CD4-positive, alpha-beta T cell treated with Interleukin-6 at 100 ng/mL for 8 hours (primary cell): Measurements from ENCODE around the gene DCP1B.

ENCODE experiments used
- DNase-seq: peaks from one replicate; pipeline ENCODE4 v3.0.0-alpha.2; 2020; ENCODE audit warnings: mixed read lengths, low spot score

Gene DCP1B

GRCh38 chr12:1918884-1919236 lies 85.4 kb downstream of the DCP1B start:
- no peak for DNase-seq

- no peak for DNase-seq
Observed at GRCh38 chr12:1918081-1918883, 86.0 kb downstream of the DCP1B start, which contains the start of gene CACNA2D4. Gene CACNA2D4, minus strand, starts transcription at chr12:1918652. Its CDS starts 179 bp downstream, at chr12:1918473.

DNA sequence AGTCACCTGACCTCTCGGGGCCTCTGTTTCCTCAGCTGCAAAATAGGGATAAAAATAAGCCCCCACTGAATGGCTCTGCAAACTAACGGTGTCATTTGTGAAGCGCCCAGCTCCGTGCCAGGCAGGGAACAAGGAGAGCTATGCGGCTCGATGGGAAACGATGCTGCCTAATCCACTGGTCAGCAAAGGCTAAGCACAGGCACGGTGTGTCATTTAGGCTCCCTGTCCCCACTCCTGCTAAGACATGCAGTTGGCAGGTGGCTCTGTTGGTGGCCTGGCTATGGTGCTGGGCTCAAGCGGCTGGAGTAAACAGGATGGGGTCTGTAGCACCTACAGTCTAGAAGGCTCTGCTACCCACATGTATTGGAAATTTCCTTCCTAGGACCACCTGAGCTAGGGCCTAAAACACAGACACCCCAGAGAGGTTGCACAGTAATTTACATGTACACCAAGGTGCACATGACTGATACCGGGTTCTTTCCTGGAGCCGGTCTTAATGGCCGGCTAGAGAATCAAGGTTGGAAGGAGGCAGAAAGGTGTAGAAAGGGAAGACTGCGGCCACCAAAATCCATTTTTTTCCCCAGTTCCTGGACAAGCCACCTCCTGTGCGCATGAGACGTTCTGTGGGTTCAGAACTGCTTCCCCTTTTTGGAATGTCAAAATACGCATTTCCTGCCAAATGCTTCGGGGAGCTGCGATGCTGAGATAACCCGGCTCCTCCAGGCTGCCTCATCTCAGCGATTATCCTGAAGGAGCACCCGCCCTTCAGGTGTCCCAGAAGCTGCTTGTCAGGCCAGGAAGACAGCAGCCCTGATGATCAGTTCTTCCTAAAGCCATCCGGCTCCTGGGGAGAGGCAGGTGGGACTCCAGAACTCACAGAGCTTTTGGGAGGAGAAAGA lies 86.8 kb downstream of the DCP1B start:
- no peak for DNase-seq

DNA sequence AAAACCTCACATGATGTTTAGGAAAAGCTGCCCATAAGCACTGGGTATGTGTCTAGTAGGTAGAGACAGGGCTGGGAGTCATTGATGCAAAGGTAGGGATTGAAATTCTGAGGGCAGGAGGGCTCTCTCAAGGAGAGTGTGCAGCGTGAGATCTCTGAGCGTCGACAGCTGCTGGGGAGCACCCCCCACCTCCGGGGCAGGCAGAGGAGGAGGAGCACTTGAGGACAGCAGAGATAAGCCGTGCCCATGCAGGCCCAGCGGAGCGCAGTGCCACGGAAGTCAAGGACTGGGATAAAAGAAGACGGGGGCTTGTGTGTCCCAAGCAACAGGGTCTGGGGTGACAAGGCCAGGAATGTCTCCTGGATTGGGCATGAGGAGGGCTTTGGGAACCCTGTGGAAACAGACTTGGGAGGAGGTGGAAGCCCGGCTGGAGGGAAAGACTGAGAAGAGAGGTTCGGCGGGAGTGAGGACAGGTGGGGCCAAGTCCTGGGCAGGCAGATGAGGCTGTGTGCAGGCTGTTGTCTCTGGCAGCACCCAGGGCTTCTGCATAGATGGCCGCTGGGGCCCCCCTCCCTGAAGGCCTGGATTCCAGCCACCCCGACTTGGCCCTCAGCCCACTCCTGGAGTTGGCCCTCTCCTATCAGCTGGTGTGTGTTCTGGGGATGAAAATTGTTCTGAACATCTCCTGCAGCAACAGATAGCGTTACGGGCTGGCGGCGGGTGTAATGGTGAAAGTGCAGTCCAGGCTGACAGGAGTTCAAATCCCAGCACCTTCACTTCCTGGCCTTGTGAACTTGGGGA lies 87.7 kb downstream of the DCP1B start:
- no peak for DNase-seq

- DNase-seq = peak; percentile 45
Observed at GRCh38 chr12:1915082-1915968, 88.9 kb downstream of the DCP1B start.

- DNase-seq = no peak
Observed at GRCh38 chr12:1914114-1914911, 89.9 kb downstream of the DCP1B start.

- DNase-seq = no peak
Observed at GRCh38 chr12:1913377-1914113, 90.7 kb downstream of the DCP1B start.

GRCh38 chr12:1912580-1913376 lies 91.5 kb downstream of the DCP1B start:
- no peak for DNase-seq

- no peak for DNase-seq
Observed at GRCh38 chr12:1911598-1912575, 92.4 kb downstream of the DCP1B start.

DNA sequence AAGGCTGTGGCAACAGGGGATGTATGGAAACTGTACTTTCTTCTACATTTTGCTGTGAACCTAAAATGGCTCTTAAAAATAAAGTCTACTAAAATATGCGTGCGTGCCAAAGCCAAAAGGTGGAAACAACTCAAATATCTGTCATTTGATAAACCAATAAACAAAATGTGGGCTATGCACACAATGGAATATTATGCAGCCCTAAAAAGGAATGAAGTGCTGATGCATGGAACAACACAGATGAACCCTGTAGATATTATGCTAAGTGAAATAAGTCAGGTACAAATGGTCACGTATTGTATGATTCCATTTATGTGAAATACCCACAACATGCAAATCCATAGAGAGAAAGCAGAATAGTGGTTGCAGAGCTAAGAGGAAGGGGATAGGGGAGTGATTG lies 93.8 kb downstream of the DCP1B start:
- DNase-seq = no peak

- no peak for DNase-seq
Observed at GRCh38 chr12:1908758-1909157, 95.5 kb downstream of the DCP1B start.

DNA sequence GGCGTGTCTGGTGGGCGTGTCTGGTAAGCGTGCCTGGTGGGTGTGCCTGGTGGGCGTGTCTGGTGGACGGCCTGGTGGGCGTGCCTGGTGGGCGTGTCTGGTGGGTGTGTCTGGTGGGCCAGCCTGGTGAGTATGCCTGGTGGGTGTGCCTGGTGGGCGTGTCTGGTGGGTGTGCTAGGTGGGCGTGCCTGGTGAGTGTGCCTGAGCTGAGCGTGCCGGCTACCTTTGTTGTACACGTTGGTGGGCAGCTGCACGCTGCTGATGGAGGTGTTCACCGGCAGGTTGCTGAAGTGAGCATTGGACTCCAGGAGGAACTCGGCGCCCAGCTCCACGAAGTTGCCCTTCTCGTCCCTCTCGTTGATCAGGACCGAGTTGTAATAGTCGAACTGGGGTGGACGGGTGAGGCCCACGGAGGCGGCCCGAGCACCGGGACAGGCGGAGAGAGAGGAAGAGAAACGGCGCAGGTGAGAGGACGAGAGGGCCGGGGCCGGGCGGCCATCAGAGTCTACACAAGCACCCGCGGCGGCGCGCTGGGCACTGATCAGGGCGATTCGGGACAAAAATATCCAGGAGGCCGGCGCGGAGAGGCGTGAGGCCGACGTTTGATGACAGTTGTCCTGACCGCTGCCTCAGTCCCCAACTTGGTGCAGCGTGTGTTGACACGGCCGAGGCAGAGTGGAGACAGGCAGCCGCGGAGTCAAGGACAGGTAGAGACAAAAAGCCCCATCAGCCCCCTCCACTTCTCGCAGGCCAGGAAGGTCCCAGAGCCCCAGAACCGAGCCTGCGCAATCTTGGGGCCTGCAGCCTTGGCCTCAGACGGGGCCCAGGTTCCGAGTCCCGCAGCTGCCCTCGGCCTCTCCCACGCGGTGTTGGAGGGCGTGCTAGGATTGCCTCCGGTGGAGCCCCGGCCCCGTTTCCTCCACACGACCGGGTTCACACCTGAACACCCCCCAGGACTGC lies 96.3 kb downstream of the DCP1B start:
- no peak for DNase-seq

GRCh38 chr12:1906579-1906978 lies 97.7 kb downstream of the DCP1B start:
- no peak for DNase-seq

- no peak for DNase-seq
Observed at GRCh38 chr12:1904875-1905274, 99.4 kb downstream of the DCP1B start.

- no peak for DNase-seq
Observed at GRCh38 chr12:1896964-1897363, 107.3 kb downstream of the DCP1B start.
